ENCODE results near the gene ABR.
"Not testable (repeated sequence)": the region's sequence is repeated elsewhere in the genome, so short reads cannot be mapped to it uniquely, and the experiment has no call there.

ABR gene

GRCh38 chr17:1120596-1121441 lies 59.0 kb downstream of the ABR start:
- DNase-seq (ENCODE audit: low read depth in 2 of 2), result no peak

DNA sequence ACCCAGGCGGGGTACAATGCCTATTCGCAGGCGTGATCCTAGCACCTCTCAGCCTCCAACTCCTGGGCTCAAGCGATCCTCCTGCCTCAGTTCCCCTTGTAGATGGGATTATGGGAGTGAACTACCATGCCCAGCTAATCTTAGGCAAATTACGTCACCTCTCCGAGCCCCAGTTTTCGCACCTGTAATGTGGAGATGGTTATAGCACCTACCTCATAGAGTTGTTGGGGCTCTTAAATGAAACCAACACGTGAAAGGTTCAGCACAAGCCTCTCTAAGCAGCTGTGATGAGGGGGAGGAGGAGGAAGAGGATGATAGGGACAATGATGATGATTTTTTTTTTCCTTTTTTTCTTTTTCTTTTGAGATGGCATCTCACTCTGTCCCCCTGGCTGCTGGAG lies 59.9 kb downstream of the ABR start:
- no peak for DNase-seq (ENCODE audit: low read depth in 2 of 2)

DNA sequence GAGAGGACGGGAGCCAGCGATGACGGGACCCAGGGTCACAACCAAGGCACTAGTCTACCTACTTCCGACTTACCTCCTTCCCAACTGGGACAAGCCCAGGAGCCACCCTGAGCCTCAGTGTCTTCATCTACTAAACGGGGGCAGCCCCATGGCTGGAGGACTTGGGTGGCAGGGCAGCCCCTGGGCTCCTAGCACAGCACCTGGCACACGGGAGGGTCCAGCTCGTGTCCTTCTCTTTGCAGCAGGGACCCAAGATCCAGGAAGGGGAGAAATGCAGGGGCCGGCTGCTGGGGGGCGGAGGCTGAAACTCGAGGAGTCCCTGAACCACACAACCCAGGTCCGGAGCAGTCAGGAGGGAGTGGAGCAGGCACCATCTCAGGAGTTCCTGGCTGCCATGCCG lies 63.2 kb downstream of the ABR start:
- no peak for DNase-seq (ENCODE audit: low read depth in 2 of 2)

- DNase-seq (ENCODE audit: low read depth in 2 of 2), result no peak
These were observed 66.9 kb downstream of the ABR start for GRCh38 chr17:1112875-1113274.

- DNase-seq (ENCODE audit: low read depth in 2 of 2), result no peak
These were observed 68.0 kb downstream of the ABR start for GRCh38 chr17:1111599-1112443.

- DNase-seq (ENCODE audit: low read depth in 2 of 2), result peak in 1 of 2 donors; percentile 14
These were observed 68.8 kb downstream of the ABR start for GRCh38 chr17:1110862-1111598.

DNA sequence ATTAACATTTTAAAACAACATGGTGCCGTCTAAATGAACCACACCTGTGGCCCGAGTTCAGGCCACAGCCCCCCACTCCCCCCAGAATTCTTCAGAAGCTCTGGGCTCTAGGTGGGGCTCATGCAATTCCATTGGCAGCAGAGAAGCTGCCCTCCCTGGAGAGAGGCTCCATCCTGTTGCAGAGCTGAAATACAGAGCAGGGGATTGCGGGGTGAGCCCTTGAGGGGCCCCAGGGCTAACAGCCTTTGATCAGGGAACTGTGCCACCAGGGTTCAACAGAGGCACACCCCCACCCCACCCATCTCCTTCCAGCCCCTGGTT lies 69.3 kb downstream of the ABR start:
- no peak for DNase-seq (ENCODE audit: low read depth in 2 of 2)

DNA sequence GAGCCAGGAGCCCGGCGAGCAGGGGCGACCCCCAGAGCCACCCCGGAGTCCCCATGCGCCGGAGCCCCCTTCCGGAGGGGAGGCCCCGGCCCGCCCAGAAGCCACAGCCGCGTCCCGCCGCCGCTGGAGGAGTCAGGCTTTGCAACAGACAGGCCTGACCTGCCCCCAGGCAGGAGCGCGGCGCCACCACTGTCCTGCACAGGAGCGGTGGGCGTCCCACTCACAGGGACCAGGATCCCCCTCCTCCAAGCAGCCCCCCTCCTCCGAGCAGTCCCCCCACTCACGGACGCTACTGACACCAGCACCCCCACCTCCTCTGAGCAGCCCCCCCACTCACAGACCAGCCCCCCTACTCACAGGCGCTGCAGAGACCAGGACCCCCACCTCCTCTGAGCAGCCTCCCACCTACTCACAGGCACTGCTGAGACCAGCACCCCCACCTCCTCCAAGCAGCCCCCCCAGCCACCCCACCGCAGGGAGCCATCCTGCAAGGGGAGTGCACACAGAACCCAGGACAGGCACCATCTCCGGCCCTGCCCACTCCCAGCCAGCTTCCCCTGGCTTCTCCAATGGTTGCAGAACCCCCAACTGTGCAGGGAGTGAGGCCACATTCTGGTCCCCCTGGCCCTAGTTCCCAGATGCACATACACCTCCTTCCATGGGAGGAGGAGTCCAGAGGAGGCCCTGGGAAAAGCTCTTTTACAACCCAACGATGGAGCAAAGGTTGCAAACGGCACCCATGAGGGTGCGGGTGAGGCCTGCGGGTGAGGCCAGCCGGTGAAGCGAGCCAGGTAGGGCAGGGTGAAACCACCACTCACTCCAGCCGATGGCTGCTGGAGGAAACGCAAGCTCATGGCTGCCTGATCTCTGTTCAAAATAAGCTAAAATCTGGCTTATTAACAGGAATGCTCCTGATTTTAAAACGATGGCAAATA lies 69.9 kb downstream of the ABR start:
- peak in 1 of 2 donors; percentile 17 for DNase-seq (ENCODE audit: low read depth in 2 of 2)

DNA sequence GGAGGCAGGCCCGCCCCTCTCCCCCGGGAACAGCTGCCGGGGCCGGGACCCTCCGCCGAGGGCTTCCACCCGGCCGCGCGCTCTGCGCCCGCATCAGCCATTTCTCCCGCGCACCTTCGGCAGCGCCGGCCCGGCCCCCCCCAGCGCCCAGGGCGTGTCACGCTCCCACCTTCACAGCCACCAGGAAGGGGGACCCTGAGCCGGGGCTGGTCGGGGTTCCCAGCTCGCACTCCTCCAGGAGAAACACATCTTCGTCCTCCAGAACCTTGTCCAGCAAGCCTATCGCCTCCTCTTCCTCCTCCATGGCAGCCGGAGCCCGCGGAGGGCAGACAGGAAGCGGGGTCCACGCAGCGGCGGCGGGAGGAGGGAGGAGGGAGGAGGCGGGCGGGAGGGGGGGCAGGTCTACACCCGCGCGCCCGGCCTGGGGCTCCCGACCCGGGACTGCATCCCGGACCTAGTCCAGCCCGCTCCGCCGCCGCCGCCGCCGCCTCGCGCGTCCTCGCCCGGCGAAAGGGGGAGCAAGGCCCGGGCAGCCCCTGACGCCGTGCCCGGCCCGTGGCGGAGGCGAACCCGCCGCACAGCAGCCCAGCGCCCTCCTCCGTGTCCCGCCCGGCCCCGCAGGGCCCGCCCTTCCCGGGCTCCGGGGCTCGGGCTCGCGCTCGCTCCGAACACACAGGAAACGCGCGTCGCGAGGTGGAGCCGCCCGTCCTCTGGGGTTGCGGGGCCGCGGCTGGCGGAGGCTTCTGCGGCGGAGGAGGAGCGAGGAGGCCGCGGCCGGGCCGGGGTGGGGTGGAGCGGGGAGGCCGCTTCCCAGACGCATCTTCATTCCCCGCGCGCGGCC lies 70.8 kb downstream of the ABR start:
- DNase-seq (ENCODE audit: low read depth in 2 of 2), result peak; percentile 31 to 47

GRCh38 chr17:1108478-1108764 lies 71.4 kb downstream of the ABR start:
- peak in 1 of 2 donors; percentile 9 for DNase-seq (ENCODE audit: low read depth in 2 of 2)

- DNase-seq (ENCODE audit: low read depth in 2 of 2), result no peak
These were observed 71.9 kb downstream of the ABR start for GRCh38 chr17:1107777-1108477.

DNA sequence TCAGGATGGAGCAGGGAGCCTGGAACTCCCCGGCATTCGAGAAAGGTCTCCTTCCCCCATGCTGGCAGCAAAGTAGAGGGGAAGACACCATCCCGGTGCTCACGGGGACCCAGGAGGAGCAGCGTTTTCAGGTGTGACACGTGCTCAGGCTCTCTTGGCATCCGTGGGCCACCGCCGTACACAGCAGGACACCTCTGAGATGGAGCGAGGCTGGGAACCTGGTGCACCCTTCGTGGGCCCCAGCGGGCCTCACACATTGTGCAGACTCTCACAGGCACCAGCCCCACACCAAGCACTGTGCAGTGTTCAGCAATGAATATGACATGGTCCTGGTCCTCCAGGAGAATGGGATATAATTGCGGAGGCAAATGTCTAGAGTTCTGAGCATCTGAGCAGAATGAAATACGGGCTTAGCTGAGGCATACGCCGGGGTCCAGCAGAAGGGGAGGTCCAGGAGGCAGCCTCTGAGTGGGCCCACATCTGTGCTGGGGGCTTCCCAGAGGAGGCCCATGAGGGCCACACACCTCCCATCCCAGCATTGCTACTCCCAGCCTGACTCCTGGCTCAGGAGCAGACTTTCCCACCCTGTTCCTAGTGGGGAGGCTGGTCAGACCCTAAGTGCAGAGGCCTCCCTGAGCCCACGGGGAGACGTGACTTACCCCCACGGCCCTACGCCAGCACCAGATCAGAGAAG lies 72.6 kb downstream of the ABR start:
- DNase-seq (ENCODE audit: low read depth in 2 of 2), result no peak

DNA sequence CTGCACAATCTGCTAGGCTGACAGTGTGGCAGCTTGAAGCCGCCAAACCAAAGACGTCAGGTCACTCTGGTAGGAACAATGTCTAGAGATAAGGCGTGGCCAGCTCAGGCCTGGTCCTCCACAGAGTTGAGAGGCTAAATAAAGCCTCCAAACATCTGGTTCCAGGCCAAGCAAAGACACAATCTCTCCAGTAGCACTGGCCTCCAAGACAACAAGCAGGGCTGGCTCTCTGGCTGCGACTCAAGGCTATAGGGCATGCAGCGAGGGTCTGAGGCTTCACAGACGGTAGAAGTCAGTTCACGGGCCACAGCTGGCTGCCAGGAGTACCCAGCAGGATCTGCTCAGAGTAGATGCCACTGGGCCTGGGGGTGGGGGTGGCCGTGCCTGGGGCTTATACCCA lies 75.6 kb downstream of the ABR start:
- no peak for DNase-seq (ENCODE audit: low read depth in 2 of 2)

- DNase-seq (ENCODE audit: low read depth in 2 of 2), result no peak
These were observed 79.4 kb downstream of the ABR start for GRCh38 chr17:1100382-1100781.

DNA sequence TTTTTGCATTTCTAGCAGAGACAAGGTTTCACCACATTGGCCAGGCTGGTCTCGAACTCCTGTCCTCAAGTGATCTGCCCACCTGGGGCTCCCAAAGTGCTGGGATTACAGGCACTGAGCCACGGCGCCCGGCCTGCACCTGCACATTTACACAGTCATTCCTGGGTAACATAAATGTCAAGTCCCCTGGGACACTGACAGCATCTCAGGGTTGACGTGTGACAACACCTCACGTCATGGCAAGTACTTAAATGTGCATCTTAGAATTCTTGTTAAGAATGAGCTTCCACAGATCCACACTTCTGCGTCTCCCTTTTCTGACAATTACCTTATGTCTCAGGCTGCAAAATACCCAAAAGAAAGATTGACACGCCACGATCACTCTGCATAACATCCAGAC lies 80.5 kb downstream of the ABR start:
- DNase-seq (ENCODE audit: low read depth in 2 of 2), result no peak

DNA sequence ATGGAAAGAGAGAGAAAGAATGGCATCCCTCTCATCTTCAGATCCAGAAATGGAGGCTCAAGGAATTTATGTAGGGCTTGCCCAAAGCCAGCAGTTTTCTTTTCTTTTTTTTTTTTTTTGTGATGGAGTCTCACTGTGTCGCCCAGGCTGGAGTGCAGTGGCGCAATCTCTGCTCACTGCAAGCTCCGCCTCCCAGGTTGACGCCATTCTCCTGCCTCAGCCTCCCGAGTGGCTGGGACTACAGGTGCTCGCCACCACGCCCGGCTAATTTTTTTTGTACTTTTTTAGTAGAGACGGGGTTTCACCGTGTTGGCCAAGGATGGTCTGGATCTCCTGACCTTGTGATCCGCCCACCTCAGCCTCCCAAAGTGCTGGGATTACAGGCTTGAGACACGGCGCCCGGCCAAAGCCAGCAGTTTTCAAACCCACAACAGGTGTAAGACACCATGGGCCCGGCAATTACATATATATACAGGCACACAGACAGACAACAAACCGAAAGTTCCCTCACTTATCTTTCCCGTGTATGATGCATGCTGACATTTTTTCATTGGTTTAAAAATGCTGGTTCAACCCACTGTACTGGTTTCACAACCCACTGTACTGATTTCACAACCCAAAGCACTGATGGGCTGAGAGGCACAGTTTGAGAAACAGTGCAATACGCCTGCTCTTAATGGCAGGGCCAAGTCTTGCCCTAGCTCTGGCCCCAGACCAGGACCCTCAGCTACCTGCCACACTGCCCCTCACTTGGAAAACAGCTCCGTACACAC lies 81.6 kb downstream of the ABR start:
- not testable (repeated sequence) for DNase-seq (ENCODE audit: low read depth in 2 of 2)

- no peak for DNase-seq (ENCODE audit: low read depth in 2 of 2)
These were observed 83.6 kb downstream of the ABR start for GRCh38 chr17:1096215-1096614.

DNA sequence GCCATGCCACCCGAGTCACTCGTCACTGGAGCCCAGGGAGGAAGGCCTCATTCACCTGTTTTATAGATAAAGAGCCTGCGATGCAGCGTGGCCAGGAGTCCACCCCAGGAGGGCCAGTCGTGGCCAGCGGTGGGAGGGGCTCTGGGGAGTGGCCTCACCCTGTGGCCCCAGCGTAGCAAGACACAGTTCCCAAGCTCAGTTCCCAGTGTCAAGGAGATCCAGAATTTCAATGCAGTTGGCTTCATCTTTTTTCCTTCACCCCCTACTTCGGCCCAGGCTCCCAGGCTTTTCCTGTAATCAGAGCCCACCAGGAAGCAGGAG lies 84.0 kb downstream of the ABR start:
- no peak for DNase-seq (ENCODE audit: low read depth in 2 of 2)
